ENCODE data around the gene RBP5.
"Not testable (repeated sequence)": the region's sequence is repeated elsewhere in the genome, so short reads cannot be mapped to it uniquely, and the experiment has no call there.

Gene RBP5

DNA sequence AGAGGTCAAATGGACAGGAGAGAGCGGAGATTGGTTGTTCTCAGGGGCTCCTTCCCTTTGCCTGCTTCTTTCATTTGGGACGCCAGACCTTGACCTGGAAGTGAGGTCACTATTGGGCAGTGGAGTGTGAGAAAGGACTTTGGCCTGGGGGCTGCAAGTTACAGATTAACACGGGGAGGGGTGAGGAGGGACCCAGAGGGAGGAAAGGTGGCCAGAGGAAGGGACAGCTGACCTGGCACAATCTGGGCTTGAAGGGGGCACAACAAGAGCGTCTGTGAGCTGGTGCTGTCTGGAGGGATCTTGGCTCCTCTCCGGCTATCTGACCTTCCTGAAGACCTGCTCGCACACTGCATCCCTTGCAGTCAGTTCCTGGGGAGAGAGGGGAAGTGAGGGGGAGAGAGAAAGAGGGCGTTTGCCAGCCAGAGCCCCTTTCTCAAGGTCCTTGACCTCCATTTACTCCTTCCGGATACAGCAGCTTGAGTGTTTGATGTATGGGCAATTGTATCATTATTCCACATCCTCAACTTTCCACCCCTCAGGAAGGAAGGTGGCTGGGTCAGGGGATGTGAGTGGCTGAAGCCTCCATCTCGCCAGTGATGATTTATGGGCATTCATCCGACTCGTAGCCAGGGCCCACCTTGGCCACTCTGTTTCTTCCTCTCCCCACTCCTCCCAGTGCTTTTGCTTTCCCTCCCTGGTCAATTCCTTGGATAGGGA lies 4.7 kb downstream of the RBP5 start:
- DNase-seq = no peak

- DNase-seq = no peak
Measured at GRCh38 chr12:7122811-7123769, 5.6 kb downstream of the RBP5 start.

- DNase-seq = no peak
Measured at GRCh38 chr12:7121324-7121723, 7.4 kb downstream of the RBP5 start.

DNA sequence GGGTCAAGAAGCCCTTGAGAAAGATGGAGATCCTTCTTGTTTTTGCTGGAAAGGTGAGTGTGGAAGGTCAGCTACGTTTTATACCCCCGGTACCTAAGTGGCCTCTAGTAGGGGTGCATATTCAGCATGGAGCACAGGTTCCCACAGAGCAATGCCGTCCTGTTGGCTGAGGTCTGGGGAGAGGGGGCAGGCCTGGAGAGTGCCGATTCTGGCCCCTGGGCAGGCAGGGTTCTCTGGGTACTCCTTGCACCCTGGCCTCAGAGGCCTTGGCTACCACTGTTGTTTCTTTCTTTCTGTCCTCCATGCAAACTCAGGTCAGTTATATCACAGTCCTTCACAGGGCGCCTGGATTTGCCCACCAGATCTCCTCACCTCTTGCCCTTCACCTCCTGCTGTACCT lies 8.5 kb downstream of the RBP5 start:
- no peak for DNase-seq

- no peak for DNase-seq
Measured at GRCh38 chr12:7118881-7119280, 9.8 kb downstream of the RBP5 start.

- DNase-seq = no peak
Measured at GRCh38 chr12:7117670-7118069, 11.0 kb downstream of the RBP5 start.

DNA sequence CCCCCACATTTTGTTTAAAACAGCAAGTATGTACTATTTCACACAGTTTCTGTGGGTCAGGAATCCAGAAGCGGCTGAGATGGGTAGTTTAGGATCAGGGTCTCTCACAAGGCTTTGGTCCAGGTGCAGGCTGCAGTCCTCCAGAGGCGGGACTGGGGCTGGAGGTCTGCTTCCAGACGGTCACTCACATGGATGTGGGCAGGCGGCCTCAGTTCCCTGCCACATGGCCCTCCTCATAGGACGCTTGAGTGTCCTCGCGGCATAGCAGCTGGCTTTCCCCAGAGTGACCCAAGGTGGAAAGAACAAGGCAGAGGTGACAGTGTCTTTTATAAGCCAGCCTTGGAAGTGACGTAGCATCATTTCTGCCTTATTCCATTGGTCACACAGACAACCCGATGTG lies 11.8 kb downstream of the RBP5 start:
- no peak for DNase-seq

GRCh38 chr12:7116196-7116595 lies 12.5 kb downstream of the RBP5 start:
- DNase-seq = no peak

DNA sequence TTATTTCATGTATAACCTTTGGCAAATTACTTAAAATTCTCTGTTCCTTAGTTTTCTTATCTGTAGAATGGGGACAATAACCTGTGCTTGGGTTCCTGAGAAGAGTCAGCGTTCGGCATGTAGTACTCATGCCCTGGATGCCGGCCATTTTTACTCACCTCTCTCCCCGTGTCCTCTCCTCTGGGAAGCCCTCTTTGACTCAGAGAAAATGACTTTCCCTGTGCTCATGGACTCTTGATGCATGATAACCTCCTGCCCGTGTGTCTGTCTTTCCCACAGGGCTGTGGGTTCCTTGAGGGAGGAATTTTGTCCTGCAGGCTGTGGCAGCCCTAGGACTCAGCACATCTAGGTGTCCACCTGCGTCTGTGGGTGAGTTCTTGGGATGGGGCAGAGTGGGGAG lies 13.8 kb downstream of the RBP5 start:
- no peak for DNase-seq

- no peak for DNase-seq
Measured at GRCh38 chr12:7114008-7114407, 14.7 kb downstream of the RBP5 start.

- DNase-seq = peak in 1 of 56 donors; percentile 16
Measured at GRCh38 chr12:7113389-7113871, 15.3 kb downstream of the RBP5 start.

DNA sequence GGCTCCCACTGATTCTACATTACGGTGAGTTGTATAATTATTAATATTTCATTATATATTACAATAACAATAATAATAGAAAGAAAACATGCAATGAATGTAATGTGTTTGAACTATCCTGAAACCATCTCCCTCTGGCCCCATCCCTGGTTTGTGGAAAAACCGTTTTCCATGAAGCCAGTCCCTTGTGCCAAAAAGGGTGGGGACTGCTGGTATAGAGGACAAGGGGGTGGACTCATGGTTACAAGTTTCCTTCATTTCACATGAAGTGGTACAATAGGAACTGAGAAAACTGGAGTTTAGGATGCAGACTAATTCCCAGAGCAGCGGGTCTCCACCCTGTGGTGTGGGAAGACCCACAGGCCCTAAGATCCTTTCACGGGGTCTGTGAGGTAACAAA lies 16.6 kb downstream of the RBP5 start:
- DNase-seq = no peak

DNA sequence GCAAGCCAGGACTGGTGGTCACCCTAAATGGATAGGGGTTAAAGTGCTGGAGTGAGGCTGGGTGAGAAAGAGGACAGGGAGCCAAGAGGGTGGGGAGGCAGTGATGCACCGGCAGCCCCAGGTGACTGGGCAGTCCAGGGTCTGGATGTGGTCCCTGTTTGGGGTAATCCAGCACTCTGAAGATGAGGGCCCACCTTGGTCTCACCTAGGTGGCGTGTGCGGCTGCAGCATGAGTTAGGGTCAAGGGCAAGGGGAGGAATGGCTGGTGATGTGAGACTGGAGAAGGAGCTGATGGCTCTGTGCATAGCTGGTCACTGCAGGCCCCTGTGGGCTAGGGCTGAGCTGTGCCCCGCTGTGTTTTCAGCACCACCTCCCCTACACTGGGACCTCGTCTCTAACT lies 18.0 kb downstream of the RBP5 start:
- no peak for DNase-seq

- no peak for DNase-seq
Measured at GRCh38 chr12:7109572-7109920, 19.1 kb downstream of the RBP5 start.

- peak in 48 of 56 donors; percentile 14 to 85 (median 52) for DNase-seq
Measured at GRCh38 chr12:7108796-7109571, 19.7 kb downstream of the RBP5 start, which contains the start of gene C1RL. C1RL (minus strand) TSS chr12:7109214; CDS start chr12:7109180, 34 bp downstream.

DNA sequence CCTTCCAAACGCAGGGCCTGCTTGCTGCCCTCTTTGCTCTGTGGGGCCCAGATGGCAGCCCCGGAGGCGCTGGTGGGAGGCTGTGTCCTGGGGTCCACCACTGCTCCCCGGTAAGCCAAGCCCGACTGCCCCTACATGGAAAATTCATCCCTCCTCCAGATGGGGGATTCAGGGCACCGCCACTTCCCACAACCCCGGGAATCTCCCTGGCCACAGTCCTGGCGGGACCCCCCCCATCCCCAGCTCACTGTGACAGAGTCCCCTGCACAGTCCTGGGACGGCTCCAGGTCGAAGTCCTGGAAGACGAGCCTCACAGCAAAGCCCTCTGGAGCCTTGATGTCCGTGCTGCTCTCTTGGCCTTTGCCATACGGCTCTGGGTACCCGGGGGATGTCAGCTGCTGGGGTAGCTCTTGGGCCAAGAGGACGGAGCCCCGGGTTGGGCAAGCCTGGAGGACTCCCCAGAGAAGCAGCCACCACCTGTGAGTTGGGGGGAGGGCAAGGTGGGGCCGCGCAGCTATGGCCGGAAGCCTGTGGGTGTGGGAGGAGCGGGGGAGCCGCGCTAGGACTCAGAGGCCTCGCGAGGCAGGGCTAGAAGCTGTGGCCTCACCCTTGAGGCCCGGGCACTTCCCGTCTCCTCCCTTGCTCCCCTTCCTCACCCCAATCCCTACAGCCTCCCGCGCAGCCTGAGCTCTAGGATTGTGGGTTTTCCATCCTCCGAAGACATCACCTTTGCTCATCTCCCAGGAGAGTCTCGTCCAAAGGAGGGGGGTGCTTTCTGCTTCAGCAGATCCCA lies 20.5 kb downstream of the RBP5 start:
- DNase-seq = peak in 12 of 56 donors; percentile 7 to 39 (median 27)

- no peak for DNase-seq
Measured at GRCh38 chr12:7107636-7108002, 21.1 kb downstream of the RBP5 start.

DNA sequence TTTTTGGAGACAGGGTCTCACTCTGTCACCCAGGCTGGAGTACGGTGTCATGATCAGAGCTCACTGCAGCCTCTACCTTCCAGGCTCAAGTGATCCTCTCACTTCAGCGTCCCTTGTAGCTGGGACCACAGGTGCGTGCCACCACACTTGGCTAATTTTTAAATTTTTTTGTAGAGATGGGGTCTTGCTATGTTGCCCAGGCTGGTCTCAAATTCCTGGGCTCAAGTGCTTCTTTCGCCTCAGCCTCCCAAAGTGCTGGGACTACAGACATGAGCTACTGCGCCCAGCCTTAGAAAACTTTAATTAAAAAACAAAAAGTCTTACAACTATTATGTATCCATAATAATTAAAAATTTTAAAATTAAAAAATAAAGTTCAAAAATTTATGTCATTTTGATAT lies 21.5 kb downstream of the RBP5 start:
- not testable (repeated sequence) for DNase-seq

GRCh38 chr12:7106082-7106481 lies 22.6 kb downstream of the RBP5 start:
- DNase-seq = no peak

GRCh38 chr12:7103837-7104584 lies 24.7 kb downstream of the RBP5 start:
- no peak for DNase-seq
